ENCODE results near the gene LCA5. TPM values are rescaled to one million over a fixed set of nuclear protein-coding genes. Genes with fewer than 3 reads are reported as not detected.
"Not testable (repeated sequence)": the region's sequence is repeated elsewhere in the genome, so short reads cannot be mapped to it uniquely, and the experiment has no call there.

Gene LCA5
- total RNA-seq, result 1 to 10 TPM in 3 of 4 donors, under 1 TPM in 1; 0.91 to 2.7 (median 1.6) TPM
- polyA plus RNA-seq, result 1 to 10 TPM in 1 of 3 donors, under 1 TPM in 2; 0.48 to 1.1 (median 0.48) TPM
- long read RNA-seq, donor 1, partial matches to known transcripts, result 2 of 4 reads
- long read RNA-seq, donor 1, other reads (novel, unspliced or antisense), result 2 of 4 reads
- long read RNA-seq, donor 2, partial matches to known transcripts, result 0 of 1 reads
- long read RNA-seq, donor 2, other reads (novel, unspliced or antisense), result 1 of 1 reads

DNA sequence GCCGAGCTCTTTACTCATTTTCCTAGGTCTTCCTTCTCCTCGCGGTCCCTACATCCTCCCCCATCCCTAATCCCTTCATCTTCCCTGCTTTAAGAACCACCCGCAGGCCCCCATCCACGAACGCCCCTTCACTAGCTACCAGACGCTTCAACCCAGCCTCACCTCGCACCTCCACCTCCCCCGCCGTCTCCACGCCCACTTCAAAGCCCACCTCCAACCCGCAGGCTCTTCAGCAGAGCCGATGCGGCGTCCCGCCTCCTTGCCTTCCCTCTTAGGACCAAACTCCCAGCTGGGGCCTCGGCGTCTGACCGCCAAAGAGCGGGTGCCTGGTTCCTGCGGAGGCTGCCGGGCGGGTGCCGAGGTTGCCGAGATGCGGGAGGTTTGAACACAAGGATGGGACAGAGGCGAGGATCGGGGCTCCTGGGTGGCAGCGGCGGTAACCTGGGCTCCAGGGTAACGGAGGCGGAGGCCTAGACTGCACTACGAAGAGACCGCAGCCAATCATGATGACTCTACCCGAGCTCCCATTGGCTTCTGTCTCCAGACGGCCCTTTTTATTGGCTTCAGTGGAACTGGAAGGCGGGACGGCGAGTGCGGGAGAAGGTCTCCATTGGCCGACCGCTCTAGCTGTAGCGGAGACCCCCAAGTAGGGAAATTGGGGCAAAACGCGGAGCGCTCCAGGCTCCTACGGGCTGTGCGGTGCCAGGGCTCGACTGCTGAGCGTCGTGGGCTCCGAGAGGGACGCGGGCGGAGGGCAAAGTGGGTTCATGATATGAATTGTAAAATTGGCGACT lies at the start of gene LCA5:
Gene LCA5 (minus strand): TSS at position 477 of the 794 bp plus-strand sequence. CDS start 18,536 bp downstream, outside the sequence.
- Histone ChIP-seq H3K27ac (peak within 1 kb of the TSS; percentile 91), H3K4me1 (peaks cover 6% of the 10 kb centered on the region), H3K27me3 (ENCODE audit: insufficient read depth in 3 of 3, low read length in 2 of 3) (no peaks in the 10 kb centered on the region), H3K36me3 (ENCODE audit: insufficient read depth in 1 of 2, low read depth in 1 of 2) (peaks cover 0 to 8% of the 10 kb centered on the region in 2 donors), H3K4me3 (peak within 1 kb of the TSS; percentile 79), H3K9me3 (no peaks in the 10 kb centered on the region)
- intact Hi-C loops (cut with DNase I), result loop anchor here (5.0 to 10.0 kb wide), 2 partner anchors 300 to 302 kb away; partner anchors contain the start of gene HMGN3 (in 1 of the 2)
- peak; percentile 98 to 99 (median 98) for ATAC-seq
- TF ChIP-seq, protein P1, sequence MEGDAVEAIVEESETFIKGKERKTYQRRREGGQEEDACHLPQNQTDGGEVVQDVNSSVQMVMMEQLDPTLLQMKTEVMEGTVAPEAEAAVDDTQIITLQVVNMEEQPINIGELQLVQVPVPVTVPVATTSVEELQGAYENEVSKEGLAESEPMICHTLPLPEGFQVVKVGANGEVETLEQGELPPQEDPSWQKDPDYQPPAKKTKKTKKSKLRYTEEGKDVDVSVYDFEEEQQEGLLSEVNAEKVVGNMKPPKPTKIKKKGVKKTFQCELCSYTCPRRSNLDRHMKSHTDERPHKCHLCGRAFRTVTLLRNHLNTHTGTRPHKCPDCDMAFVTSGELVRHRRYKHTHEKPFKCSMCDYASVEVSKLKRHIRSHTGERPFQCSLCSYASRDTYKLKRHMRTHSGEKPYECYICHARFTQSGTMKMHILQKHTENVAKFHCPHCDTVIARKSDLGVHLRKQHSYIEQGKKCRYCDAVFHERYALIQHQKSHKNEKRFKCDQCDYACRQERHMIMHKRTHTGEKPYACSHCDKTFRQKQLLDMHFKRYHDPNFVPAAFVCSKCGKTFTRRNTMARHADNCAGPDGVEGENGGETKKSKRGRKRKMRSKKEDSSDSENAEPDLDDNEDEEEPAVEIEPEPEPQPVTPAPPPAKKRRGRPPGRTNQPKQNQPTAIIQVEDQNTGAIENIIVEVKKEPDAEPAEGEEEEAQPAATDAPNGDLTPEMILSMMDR (IDR thresholded peaks at IDR 0.05), result no peak
- peak; percentile 89 to 94 for DNase-seq
- 0% methylated on average over 56 of the region's 56 CpGs for WGBS, 3 donors

DNA sequence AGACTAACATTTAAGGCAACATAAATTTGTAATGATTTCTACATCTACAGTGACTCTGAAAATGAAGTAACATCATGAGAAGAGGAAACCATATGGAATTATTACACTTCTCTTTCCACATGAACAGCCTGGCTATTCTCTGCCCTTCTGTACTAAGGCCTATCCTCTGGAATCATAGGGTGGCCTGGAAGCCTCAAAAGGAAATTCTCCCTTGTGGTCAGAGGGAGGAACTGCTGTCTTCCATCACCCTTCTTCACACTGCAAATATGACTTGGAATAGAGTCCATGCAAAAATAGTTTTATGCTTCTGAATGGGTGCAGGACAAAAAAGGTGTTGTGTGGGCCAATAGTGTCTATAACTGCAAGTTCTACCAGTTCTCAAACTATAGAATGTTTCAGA lies 49.3 kb upstream of the LCA5 start:
- Histone ChIP-seq H3K4me1 (no peaks in the 10 kb centered on the region), H3K27me3 (ENCODE audit: insufficient read depth in 3 of 3, low read length in 2 of 3) (no peaks in the 10 kb centered on the region), H3K27ac (no peak overlapping the region), H3K4me3 (no peak overlapping the region), H3K36me3 (ENCODE audit: insufficient read depth in 1 of 2, low read depth in 1 of 2) (no peaks in the 10 kb centered on the region), H3K9me3 (peaks cover 9% of the 10 kb centered on the region)
- intact Hi-C loops (cut with DNase I), result no loop called here
- ATAC-seq, result no peak
- no peak for DNase-seq
- TF ChIP-seq, protein P1 (IDR thresholded peaks at IDR 0.05), result no peak

DNA sequence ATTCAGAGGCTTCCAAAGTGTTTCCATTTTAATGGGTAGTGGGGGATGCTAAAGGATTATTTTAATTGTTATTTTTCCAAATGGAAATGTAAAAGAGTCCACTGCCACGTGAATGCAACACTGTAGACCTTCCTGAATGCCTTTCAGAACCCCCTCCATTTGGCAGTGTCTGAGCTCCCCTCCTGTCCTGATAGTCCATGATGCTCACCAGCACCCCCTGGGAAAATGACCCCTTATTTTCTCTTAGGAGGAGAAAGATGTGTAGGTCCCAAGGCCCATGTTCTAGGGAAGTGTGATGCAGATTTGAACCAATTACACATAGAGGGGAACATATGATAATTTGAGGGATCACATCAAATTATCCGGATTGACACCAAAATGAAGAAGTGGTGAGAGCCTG lies 47.1 kb upstream of the LCA5 start:
- 63 to 79% (median 70%) methylated on average over 2 of the region's 2 CpGs for WGBS, 3 donors
- ATAC-seq, result no peak
- no peaks in the 10 kb centered on the region for H3K36me3 ChIP-seq (ENCODE audit: insufficient read depth in 1 of 2, low read depth in 1 of 2)
- intact Hi-C loops (cut with DNase I), result no loop called here
- TF ChIP-seq, protein P1 (IDR thresholded peaks at IDR 0.05), result no peak
- H3K27ac ChIP-seq, result no peak overlapping the region
- no peak for DNase-seq
- H3K4me3 ChIP-seq, result no peak overlapping the region
- H3K9me3 ChIP-seq, result peaks cover 9% of the 10 kb centered on the region
- no peaks in the 10 kb centered on the region for H3K4me1 ChIP-seq
- no peaks in the 10 kb centered on the region for H3K27me3 ChIP-seq (ENCODE audit: insufficient read depth in 3 of 3, low read length in 2 of 3)

DNA sequence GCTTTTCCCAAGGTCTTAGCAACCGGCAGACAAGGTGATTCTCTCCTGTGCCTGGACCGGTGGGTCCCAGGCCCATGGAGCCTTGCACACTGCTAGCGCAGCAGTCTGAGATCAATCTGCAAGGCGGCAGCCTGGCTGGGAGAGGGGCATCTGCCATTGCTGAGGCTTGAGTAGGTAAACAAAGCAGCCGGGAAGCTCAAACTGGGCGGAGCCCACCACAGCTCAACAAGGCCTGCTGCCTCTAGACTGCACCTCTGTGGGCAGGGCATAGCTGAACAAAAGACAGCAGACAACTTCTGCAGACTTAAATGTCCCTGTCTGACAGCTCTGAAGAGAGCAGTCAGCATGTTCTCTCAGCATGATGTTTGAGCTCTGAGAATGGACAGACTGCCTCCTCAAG lies 40.7 kb upstream of the LCA5 start:
- H3K36me3 ChIP-seq (ENCODE audit: insufficient read depth in 1 of 2, low read depth in 1 of 2); DNase-seq; H3K27ac ChIP-seq; ATAC-seq; H3K4me3 ChIP-seq; H3K9me3 ChIP-seq; H3K4me1 ChIP-seq; H3K27me3 ChIP-seq (ENCODE audit: insufficient read depth in 3 of 3, low read length in 2 of 3): not testable (repeated sequence)
- WGBS, 3 donors, result 92 to 99% (median 96%) methylated on average over 6 of the region's 6 CpGs
- intact Hi-C loops (cut with DNase I), result loop anchor here in 1 of 2 donors (10.0 kb wide), 1 partner anchor 137 kb away; no protein-coding TSS in a partner anchor

DNA sequence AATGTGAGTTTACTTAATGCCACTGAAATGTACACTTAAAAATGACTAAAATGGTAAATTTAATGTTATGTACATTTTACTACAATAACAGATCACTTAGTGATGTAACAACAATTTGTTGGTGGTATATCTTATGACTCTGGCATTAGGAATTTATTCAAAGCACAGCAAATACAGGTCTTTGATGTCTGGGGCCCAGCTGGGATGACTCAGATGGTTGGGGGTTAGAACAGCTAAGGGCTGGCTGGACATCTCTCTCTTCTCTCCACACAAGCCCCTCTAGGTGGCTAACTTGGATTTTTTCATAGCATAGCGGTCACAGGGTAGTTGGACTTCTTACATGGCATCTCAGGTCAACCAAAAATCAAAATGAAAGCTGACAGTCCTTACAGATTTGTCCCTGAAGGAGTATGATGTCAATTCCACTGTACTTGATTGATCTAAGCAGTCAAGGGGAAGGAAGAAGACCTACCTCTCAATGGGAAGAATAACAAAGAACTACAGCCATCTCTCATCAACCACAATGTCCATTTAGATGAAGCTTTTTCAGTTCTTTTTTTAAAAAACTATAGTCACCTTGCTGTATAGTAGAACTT lies 37.5 kb upstream of the LCA5 start:
- no peak for ATAC-seq
- 90 to 100% (median 94%) methylated on average over 1 of the region's 1 CpG for WGBS, 3 donors
- H3K9me3 ChIP-seq, result no peaks in the 10 kb centered on the region
- H3K4me1 ChIP-seq, result peaks cover 9% of the 10 kb centered on the region
- H3K27me3 ChIP-seq (ENCODE audit: insufficient read depth in 3 of 3, low read length in 2 of 3), result no peaks in the 10 kb centered on the region
- TF ChIP-seq, protein P1 (IDR thresholded peaks at IDR 0.05), result no peak
- no peak overlapping the region for H3K4me3 ChIP-seq
- H3K36me3 ChIP-seq (ENCODE audit: insufficient read depth in 1 of 2, low read depth in 1 of 2), result no peaks in the 10 kb centered on the region
- intact Hi-C loops (cut with DNase I), result loop anchor here in 1 of 2 donors (10.0 kb wide), 1 partner anchor 140 kb away; no protein-coding TSS in a partner anchor
- H3K27ac ChIP-seq, result no peak overlapping the region
- no peak for DNase-seq

Data from psoas muscle (tissue), 8 donors.